Measurements from ENCODE around the gene NAV2.

The NAV2 gene

DNA sequence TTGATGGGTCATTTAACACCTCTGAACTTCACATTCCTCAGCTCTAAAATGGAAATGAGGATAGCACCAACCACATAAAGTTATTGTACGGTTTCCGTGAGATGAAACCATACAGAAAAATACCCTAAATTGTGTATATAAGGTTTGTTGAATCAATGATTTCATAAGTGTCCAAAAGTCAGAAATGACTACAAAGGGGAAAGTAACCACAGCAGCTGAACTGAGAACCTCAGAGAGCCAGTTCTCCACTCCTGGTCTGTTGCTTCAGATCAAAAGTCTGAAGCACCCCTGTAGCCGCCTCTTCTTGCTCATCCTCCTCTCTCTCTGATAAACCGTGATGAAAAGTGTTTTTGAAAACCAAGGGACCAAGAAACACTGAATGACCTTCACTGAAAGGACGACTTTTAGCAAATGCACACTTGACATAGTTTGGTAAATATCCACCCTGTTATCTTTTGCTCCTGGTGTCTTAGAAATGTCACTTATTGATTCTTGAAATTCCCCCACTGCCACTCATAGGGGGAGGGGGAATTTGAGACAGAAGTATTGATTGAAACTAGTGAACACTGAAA lies 194.5 kb downstream of the NAV2 start:
- no peak overlapping the region for H3K27ac ChIP-seq
- no peak for DNase-seq (ENCODE audit: low spot score)
- CTCF ChIA-PET, result interaction anchor here (1.5 kb wide), 1 partner anchor 226 kb away, joined by 3 read pairs; no protein-coding TSS in a partner anchor
- TF ChIP-seq, protein P1, sequence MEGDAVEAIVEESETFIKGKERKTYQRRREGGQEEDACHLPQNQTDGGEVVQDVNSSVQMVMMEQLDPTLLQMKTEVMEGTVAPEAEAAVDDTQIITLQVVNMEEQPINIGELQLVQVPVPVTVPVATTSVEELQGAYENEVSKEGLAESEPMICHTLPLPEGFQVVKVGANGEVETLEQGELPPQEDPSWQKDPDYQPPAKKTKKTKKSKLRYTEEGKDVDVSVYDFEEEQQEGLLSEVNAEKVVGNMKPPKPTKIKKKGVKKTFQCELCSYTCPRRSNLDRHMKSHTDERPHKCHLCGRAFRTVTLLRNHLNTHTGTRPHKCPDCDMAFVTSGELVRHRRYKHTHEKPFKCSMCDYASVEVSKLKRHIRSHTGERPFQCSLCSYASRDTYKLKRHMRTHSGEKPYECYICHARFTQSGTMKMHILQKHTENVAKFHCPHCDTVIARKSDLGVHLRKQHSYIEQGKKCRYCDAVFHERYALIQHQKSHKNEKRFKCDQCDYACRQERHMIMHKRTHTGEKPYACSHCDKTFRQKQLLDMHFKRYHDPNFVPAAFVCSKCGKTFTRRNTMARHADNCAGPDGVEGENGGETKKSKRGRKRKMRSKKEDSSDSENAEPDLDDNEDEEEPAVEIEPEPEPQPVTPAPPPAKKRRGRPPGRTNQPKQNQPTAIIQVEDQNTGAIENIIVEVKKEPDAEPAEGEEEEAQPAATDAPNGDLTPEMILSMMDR (conservative IDR thresholded peaks at IDR 0.05; ENCODE audit: low read depth), result no peak
- POLR2A ChIA-PET (ENCODE audit: low non-redundant PET), result no interaction called here

DNA sequence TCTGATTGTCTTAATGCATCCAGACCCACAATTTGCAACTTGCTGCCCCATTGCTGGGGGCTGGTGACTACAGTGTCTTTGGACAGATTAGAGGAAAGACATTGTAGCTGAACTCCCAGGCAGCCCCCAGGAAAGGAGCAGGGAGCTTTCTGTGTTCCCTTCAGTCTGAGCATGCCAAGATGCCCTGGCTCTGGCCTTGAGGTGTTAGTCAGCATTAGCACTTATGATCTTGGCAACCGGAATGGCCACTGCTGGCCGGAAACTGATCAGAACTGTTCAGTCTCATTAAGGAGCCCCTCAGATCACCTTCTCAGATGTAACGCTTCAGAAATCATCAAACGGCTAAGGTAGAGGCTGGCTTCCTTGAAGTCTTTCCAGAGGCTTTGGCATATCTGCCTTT lies 195.2 kb downstream of the NAV2 start:
- POLR2A ChIA-PET (ENCODE audit: low non-redundant PET), result no interaction called here

DNA sequence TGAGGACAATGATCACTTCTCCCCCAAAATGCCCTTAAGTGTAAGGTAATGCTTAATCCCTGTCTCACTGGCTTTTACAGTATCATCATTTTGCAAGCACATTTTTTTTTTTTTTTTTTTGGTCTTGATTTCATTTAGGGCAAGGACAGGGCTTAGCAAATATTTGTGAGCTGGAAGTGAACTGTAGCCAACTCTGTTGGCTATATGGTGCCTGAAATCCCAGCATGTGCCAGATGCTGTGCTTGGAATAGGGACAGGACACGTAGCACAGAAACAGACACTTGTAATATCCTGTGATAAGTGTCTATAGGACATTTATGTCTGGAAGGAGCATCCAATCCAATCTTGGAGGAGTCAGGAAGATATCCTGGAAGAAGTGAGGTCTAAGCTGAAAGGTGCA lies 198.3 kb downstream of the NAV2 start:
- ChIA-PET POLR2A (ENCODE audit: low non-redundant PET) (no interaction called here), CTCF (no interaction called here)
- TF ChIP-seq, protein P1 (conservative IDR thresholded peaks at IDR 0.05; ENCODE audit: low read depth), result no peak
- no peak for DNase-seq (ENCODE audit: low spot score)
- H3K27ac ChIP-seq, result no peak overlapping the region

More for the DNA sequence above, 195.2 kb downstream of the NAV2 start:
- CTCF ChIA-PET, result no interaction called here
- no peak for DNase-seq (ENCODE audit: low spot score)
- H3K27ac ChIP-seq, result no peak overlapping the region
- TF ChIP-seq, protein P1 (conservative IDR thresholded peaks at IDR 0.05; ENCODE audit: low read depth), result no peak

DNA sequence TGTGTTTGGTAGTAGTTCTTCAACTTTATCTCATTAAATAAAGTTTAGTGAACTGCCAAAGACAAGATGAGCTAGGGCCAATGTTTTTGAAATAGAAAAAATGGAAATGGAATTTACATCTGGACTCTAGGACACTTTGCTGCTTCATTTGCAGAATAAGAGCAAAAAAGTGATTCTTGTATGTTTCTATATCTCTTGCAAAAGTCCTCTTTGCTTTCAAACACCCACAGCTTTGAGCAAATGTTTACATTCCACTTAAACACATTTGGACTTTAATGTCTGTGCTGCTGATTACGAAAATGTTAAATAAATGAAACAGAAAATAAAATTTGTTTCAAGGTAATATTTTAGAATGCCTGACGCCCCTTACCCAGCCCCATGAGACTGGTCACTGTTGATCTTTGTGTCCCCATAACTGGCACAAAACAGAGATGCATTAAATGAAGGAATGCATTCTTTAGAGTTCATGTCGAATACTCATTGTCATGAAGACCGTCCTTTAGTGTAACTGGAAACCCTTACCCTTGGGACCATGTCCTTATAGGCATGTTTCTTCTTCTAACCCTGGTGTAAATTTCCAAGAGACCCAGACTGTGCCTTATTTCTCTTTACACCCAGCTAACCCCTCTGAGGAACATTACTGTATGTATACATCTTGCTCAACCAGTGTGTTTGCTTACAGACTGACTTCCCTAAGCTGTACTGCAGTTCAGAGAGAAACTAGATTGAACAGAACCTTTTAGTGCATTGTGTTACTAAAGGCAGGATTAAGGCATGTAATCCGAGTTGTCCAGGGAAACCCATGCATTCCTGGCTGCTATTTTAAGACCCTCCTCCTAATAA lies 199.7 kb downstream of the NAV2 start:
- TF ChIP-seq, protein P1 (conservative IDR thresholded peaks at IDR 0.05; ENCODE audit: low read depth), result no peak
- ChIA-PET CTCF (interaction anchor here (0.7 to 1.6 kb wide), 2 partner anchors 9 to 98 kb away, joined by 3 to 6 read pairs; no protein-coding TSS in a partner anchor), POLR2A (ENCODE audit: low non-redundant PET) (no interaction called here)
- H3K27ac ChIP-seq, result no peak overlapping the region
- no peak for DNase-seq (ENCODE audit: low spot score)

DNA sequence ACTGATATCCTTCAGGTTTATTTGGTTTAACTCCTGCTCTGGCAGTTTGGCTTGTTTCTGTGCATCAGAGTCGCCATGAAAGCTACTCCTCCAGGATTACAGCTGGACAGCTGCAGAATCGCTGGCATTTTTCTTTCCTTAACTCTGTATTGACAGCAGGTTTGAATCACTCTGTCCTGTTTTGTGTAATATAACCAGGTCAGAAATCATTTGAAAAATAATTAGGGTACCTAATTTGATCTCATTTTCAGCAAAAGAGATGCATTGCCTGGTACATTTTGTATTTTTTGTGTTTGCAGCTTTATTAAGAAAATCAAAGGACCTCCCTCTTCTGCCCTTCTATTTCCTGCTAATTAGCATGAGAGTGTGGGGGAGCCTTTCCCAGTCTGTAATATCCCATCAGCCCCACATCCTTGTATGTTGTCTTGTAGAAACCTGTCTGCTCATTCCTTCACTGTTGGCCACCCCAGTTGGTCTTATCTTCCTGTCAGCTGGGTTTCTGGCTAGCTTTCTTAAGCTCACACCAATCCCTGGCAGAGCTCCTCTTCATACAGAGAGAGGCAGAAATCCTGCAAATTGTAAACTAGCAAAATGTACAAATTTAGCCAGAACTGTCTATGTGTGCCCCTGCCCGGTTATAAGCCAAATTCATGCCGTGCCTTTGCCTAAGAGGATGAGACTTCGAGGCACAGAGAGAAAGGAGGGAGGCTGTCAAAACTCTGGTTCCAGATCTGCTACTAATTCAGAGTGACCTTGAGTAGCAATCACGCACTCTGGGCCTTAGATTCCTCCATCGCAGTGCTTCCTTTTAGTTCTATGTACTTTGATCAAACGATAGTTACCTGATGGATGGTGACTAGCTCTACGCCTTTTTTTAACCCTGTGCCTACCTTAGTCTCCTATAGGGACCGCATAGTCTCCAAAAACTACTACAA lies 200.6 kb downstream of the NAV2 start:
- no peak for DNase-seq (ENCODE audit: low spot score)
- TF ChIP-seq, protein P1 (conservative IDR thresholded peaks at IDR 0.05; ENCODE audit: low read depth), result no peak
- ChIA-PET CTCF (interaction anchor here (1.4 to 1.6 kb wide), 2 partner anchors 10 to 355 kb away, joined by 3 to 6 read pairs; no protein-coding TSS in a partner anchor), POLR2A (ENCODE audit: low non-redundant PET) (no interaction called here)
- H3K27ac ChIP-seq, result no peak overlapping the region

DNA sequence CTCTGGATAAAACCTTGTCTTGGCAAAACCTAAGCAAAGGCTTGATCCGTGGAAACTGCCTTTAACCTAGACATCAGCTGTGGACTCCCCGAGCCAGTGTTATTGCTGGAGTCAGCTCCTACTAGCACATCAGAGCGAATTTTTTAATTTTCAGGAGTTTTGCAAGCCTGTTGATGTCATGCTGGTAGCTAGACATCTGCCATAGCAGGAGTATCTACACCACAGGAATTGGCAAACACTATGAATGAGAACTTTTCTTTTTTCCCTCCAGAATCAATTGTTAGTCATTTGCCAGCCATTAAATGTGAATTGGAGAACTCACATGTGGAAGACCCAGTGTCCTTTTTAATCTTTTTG lies 201.2 kb downstream of the NAV2 start:
- DNase-seq (ENCODE audit: low spot score), result no peak
- ChIA-PET POLR2A (ENCODE audit: low non-redundant PET) (no interaction called here), CTCF (interaction anchor here (1.4 kb wide), 1 partner anchor 356 kb away, joined by 3 read pairs; no protein-coding TSS in a partner anchor)
- H3K27ac ChIP-seq, result no peak overlapping the region
- TF ChIP-seq, protein P1 (conservative IDR thresholded peaks at IDR 0.05; ENCODE audit: low read depth), result no peak
